Melanocyte of skin (primary cell): ENCODE results near the gene ASAP3. TPM values are rescaled to one million over a fixed set of nuclear protein-coding genes. Genes with fewer than 3 reads are reported as not detected.

Source experiments
- total RNA-seq, 2 donors: library from RNA; depleted of rRNA; stranded (reverse); fragments of >200 nt; gene quantifications; 2 replicates each; pipeline ENCODE4 v1.2.3, GENCODE V29; 2012

ASAP3 gene
- total RNA-seq: 10 to 100 TPM in 1 of 2 donors, 1 to 10 TPM in 1; 10.0 to 14.3 TPM

GRCh38 chr1:23483321-23484252 is at the start of gene ASAP3:
TSS of gene ASAP3 (minus strand) at chr1:23484179. CDS start at chr1:23484133, 46 bp downstream.

DNA sequence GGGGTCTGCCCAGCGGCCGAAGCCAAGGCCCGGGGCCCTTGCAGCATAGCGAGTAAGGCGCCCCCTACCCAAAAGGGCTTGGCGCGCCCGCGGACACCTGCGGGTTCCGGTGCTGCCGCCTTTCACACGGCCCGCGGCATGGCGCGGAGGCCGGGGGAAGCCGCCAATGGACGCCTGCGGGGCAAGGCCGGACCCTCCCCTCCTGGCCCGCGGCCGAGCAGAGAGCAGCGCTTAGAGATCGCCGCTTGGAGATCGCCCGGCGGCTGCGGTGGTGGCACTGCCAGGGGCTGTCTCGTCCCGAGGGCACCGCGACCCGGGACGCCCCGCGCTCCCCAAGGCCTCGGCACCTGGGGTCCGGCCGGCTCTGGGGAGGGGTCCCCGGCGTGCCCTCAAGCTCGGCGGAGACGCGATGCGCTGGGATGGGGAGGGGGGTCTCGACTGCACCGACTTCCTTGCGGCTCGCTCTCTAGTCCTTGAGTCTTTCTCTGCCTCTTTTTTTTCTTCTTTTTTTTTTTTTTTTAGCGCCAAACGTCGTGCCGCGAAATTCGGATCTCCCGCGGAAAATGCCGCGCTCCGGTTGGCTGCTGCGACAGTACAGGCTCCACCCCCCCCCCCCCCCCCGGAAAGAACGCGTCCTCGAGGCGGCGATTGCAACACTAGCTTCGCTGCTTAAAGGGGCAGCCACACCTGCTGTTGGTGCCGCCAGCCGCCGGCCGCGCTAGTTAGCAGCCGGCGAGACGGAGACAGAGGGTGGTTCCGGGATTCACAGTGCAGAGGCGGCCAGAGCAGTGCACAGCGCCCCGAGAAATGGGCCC is 47.0 kb upstream of the ASAP3 start, which contains the start of gene E2F2:
TSS of gene E2F2 (minus strand) at position 487 of the 815 bp plus-strand sequence. CDS start at position 47, 440 bp downstream.

DNA sequence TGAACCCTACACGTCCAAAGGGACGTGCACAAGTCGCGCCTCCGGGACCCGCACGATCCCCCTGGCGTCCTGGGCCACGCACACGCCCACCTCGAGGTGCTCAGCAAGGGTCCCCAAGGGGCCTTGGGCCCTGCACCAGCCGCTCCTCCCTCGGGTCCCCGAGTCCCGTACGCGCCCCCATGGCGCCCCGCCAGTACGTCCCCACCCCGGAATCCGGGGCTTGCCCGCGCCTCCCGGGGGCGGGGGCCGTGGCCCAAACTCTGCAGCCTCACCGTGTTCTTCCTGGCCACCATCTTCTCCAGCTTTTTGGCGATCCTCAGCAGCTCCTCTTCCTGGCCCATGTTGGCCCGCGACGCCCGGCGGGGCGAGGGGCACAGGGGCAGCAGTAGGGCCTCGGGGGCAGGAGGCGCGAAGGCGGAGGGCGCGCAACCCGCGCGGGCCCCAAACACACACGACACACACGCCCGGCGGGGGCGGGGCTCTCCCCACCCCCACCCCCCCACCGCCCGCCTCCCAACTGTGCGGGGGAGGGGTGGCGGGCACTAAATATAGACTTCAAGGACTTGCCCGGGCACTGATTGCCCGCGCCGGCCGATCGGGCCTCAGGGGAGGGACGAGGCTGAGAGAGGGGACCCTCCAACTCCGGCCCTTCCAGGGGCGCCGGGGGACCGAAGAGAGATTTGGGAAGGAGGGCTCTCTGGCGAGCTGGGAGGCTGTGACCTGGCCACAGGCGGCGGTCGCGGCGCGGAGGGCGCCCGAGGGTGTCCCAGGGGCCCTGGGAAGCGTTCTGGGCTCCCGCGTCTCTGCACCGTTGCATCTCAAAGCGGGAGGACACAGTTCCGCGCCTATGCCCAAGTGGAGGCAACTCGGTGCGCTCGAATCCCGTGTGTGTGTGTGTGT is 59.4 kb downstream of the ASAP3 start, which contains the start of gene TCEA3:
TSS of gene TCEA3 (minus strand) at position 456 of the 900 bp plus-strand sequence. CDS start at position 341, 115 bp downstream.

Other genes with a start within 250 kb of the ASAP3 start
- gene HNRNPR, start 139.9 kb downstream of the ASAP3 start, total RNA-seq: 10 to 100 TPM; 59.5 to 92.2 TPM
- 10 to 100 TPM; 10.7 to 13.1 TPM for gene ZNF436, start 114.3 kb downstream of the ASAP3 start, total RNA-seq
- 1 to 10 TPM in 1 of 2 donors, under 1 TPM in 1; 1.00 to 1.4 TPM for gene TCEA3, start 59.4 kb downstream of the ASAP3 start, total RNA-seq
- gene E2F2, start 47.1 kb upstream of the ASAP3 start, total RNA-seq: 1 to 10 TPM; 3.4 to 6.7 TPM
- 1 to 10 TPM; 4.0 to 6.2 TPM for gene ID3, start 75.3 kb upstream of the ASAP3 start, total RNA-seq
- 100 to 1,000 TPM; 322 to 481 TPM for gene RPL11, start 207.6 kb upstream of the ASAP3 start, total RNA-seq